Measurements from ENCODE around the gene TNFAIP2. TPM values are rescaled to one million over a fixed set of nuclear protein-coding genes. Genes with fewer than 3 reads are reported as not detected.

Gene TNFAIP2
- total and polyA plus RNA-seq, 2 experiments from 2014 or later, result 0.32 to 1.2 TPM

DNA sequence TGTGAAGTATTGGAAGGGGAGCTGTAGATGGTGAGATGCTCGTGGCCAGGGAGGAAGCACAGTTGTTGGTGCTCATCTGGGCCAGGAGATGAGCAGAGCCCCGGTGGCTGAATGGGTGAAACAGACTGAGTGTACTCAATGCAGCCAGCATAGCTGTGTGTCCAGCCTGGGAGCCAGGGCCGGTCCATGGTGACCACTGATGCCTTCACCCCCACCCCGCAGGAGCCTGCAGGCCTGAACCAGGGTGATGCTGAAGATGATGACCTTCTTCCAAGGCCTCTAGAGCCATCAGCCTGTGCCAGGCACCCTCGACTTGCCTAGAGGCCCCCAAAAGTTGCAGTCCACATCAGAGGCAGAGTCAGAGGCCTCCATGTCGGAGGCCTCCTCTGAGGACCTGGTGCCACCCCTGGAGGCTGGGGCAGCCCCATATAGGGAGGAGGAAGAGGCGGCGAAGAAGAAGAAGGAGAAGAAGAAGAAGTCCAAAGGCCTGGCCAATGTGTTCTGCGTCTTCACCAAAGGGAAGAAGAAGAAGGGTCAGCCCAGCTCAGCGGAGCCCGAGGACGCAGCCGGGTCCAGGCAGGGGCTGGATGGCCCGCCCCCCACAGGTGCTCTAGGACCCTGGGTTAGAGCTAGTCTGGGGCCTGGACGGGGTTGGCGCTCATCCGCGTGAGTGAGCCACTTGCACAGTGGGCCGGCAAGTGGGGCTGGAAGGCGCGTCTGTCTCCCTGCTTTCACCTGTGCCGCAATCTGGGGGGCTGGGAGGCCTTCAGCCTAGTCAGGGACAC lies 3.0 kb downstream of the TNFAIP2 start:
- DNase-seq (ENCODE audit: low read depth in 1 of 2, low spot score in 1 of 2), result no peak
- H3K27me3 ChIP-seq, result peaks cover 55% of the 10 kb centered on the region

DNA sequence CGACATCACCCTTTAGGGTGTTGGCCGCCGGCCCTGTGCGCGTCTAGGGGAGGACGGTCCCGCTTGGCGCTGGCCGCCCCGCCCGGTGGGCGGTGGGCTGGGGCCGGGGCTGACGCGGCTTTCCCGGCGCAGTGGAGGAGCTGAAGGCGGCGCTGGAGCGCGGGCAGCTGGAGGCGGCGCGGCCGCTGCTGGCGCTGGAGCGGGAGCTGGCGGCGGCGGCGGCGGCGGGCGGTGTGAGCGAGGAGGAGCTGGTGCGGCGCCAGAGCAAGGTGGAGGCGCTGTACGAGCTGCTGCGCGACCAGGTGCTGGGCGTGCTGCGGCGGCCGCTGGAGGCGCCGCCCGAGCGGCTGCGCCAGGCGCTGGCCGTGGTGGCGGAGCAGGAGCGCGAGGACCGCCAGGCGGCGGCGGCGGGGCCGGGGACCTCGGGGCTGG lies 3.6 kb downstream of the TNFAIP2 start:
- peak overlapping the region; percentile 18 for H3K4me3 ChIP-seq
- H3K27ac ChIP-seq, result no peak overlapping the region
- peak; percentile 43 to 91 for DNase-seq (ENCODE audit: low read depth in 1 of 2, low spot score in 1 of 2)
- H3K27me3 ChIP-seq, result peaks cover 51% of the 10 kb centered on the region
- no peaks in the 10 kb centered on the region for H3K9me3 ChIP-seq (ENCODE audit: low read depth)
- H3K36me3 ChIP-seq, result no peaks in the 10 kb centered on the region
- H3K4me1 ChIP-seq (ENCODE audit: low read depth), result no peaks in the 10 kb centered on the region
- TF ChIP-seq, protein P1, sequence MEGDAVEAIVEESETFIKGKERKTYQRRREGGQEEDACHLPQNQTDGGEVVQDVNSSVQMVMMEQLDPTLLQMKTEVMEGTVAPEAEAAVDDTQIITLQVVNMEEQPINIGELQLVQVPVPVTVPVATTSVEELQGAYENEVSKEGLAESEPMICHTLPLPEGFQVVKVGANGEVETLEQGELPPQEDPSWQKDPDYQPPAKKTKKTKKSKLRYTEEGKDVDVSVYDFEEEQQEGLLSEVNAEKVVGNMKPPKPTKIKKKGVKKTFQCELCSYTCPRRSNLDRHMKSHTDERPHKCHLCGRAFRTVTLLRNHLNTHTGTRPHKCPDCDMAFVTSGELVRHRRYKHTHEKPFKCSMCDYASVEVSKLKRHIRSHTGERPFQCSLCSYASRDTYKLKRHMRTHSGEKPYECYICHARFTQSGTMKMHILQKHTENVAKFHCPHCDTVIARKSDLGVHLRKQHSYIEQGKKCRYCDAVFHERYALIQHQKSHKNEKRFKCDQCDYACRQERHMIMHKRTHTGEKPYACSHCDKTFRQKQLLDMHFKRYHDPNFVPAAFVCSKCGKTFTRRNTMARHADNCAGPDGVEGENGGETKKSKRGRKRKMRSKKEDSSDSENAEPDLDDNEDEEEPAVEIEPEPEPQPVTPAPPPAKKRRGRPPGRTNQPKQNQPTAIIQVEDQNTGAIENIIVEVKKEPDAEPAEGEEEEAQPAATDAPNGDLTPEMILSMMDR (IDR thresholded peaks at IDR 0.05; ENCODE audit: low read depth, low read length), result no peak

More for the DNA sequence above, 3.0 kb downstream of the TNFAIP2 start:
- no peaks in the 10 kb centered on the region for H3K9me3 ChIP-seq (ENCODE audit: low read depth)
- H3K36me3 ChIP-seq, result no peaks in the 10 kb centered on the region
- H3K27ac ChIP-seq, result no peak overlapping the region
- no peaks in the 10 kb centered on the region for H3K4me1 ChIP-seq (ENCODE audit: low read depth)
- H3K4me3 ChIP-seq, result peak overlapping the region; percentile 18
- TF ChIP-seq, protein P1 (IDR thresholded peaks at IDR 0.05; ENCODE audit: low read depth, low read length), result no peak

DNA sequence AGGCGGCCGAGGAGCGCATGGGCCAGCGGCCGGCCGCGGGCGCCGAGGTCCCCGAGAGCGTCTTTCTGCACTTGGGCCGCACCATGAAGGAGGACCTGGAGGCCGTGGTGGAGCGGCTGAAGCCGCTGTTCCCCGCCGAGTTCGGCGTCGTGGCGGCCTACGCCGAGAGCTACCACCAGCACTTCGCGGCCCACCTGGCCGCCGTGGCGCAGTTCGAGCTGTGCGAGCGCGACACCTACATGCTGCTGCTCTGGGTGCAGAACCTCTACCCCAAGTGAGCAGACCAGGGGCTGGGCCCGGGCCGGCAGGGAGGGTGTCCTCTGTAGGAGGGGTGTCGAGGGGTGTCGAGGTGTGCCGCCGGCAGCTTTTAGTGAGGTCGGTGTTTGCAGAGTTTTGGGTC lies 4.1 kb downstream of the TNFAIP2 start:
- Histone ChIP-seq H3K27ac (no peak overlapping the region), H3K27me3 (peaks cover 51% of the 10 kb centered on the region), H3K36me3 (no peaks in the 10 kb centered on the region), H3K4me3 (no peak overlapping the region), H3K4me1 (ENCODE audit: low read depth) (peaks cover 4% of the 10 kb centered on the region), H3K9me3 (ENCODE audit: low read depth) (no peaks in the 10 kb centered on the region)
- TF ChIP-seq, protein P1 (IDR thresholded peaks at IDR 0.05; ENCODE audit: low read depth, low read length), result no peak
- DNase-seq (ENCODE audit: low read depth in 1 of 2, low spot score in 1 of 2), result no peak

DNA sequence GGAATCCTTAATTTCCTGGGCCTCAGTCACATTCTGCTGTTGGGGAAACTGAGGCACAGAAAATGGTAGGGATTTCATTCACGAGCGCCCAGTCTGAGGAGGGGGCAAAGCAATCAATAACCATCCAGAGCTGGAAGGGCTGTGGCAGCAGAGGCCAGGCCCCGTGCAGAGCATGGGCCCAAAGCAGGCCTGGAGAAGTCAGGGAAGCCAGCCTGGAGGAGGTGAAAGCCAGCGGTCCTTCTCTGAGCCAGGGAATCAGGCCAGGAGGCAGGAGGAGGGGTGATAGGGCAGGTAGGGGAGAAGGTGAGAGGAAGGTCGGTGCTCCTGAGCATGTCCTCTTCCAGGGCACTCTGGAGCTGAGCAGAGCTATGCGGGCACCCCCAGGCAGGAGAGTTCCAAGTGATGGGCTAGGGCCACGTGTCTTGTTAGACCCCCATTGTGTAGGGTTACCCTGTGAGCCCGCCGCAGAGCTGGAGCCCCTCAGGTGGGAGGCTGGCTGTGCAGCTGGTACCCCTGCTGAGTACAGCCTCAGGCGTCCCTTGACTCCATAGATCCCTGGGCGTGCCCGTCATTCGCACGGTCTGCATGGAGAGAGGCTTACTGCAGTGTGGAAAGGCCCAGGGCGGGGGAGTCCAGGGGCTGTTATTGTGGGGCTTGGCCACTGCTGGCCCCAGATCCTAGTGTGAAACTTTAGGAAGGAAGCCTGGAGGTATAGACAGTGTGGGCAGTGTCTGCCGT lies 4.8 kb downstream of the TNFAIP2 start:
- Histone ChIP-seq H3K4me1 (ENCODE audit: low read depth) (peaks cover 6% of the 10 kb centered on the region), H3K27ac (no peak overlapping the region), H3K4me3 (no peak overlapping the region), H3K36me3 (no peaks in the 10 kb centered on the region), H3K9me3 (ENCODE audit: low read depth) (no peaks in the 10 kb centered on the region), H3K27me3 (peaks cover 45% of the 10 kb centered on the region)
- TF ChIP-seq, protein P1 (IDR thresholded peaks at IDR 0.05; ENCODE audit: low read depth, low read length), result no peak
- DNase-seq (ENCODE audit: low read depth in 1 of 2, low spot score in 1 of 2), result no peak

DNA sequence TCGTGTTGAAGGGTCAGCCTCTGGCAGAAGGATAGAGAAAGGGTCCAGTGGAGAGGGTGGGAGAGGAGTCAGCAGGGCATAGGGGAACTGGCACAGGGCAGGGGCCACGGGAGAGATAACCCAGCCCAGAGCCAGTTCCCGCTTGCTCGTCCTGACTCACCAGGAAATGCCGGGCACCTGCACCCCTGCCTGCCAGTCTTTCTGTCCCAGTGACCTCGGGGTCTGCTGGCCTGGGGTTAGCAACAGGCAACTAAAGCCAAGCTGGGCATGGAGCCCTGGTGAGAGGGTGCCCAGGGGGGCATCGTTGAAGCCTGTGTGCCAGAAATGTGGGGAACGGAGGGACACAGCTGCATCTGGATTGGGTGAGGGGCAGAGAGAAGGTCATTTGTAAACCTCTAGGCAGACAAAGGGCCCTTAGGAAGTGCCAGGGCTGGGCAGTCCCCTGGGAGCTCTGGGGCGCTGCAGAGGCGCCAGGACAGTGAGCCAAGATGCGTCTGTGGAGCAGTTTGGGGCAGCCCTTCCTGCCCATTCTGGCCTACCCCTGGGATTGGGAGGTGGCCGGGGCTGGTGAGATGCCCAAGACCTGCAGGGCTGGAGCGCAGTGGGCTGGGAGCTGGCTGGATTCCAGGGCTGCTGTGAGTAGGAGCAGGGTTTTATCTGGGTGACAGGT lies 5.5 kb downstream of the TNFAIP2 start:
- Histone ChIP-seq H3K4me3 (no peak overlapping the region), H3K36me3 (no peaks in the 10 kb centered on the region), H3K4me1 (ENCODE audit: low read depth) (peaks cover 6% of the 10 kb centered on the region), H3K27me3 (peaks cover 38% of the 10 kb centered on the region), H3K9me3 (ENCODE audit: low read depth) (no peaks in the 10 kb centered on the region), H3K27ac (no peak overlapping the region)
- no peak for DNase-seq (ENCODE audit: low read depth in 1 of 2, low spot score in 1 of 2)
- TF ChIP-seq, protein P1 (IDR thresholded peaks at IDR 0.05; ENCODE audit: low read depth, low read length), result no peak
